Suprapubic skin (tissue), 4 donors: Measurements from ENCODE around the gene EEA1.

Experiments used
- CTCF ChIP-seq, 2 donors: fragments of 200-600 bp in 1 of 2; fragments of 450-650 bp in 1 of 2; sonication (generic) in 1 of 2; IDR thresholded peaks; one replicate each; pipeline ENCODE4 v1.5.1; 2016 to 2019; ENCODE audit warnings: antibody characterized with exemption in 2 of 2, mild to moderate bottlenecking in 1 of 2, moderate library complexity in 1 of 2
- POLR2A ChIP-seq, 2 donors: fragments of 450-650 bp; IDR thresholded peaks; one replicate each; pipeline ENCODE4 v1.6.1; 2017; ENCODE audit warnings: antibody characterized with exemption in 2 of 2, mild to moderate bottlenecking in 2 of 2, moderate library complexity in 2 of 2
- POLR2AphosphoS5 ChIP-seq, 3 donors: sonication (generic); formaldehyde crosslinking; IDR thresholded peaks; one replicate each; pipeline ENCODE4 v1.6.1; 2017; ENCODE audit warnings: antibody characterized with exemption in 3 of 3

GRCh38 chr12:92753976-92754885 lies 174.9 kb downstream of the EEA1 start:
- TF ChIP-seq CTCF (IDR thresholded peaks at IDR 0.05), result no peak
- no peak for TF ChIP-seq POLR2A (IDR thresholded peaks at IDR 0.05)
- TF ChIP-seq POLR2AphosphoS5 (IDR thresholded peaks at IDR 0.05), result no peak
